ENCODE results near the gene CHI3L2.
"Not testable (repeated sequence)": the region's sequence is repeated elsewhere in the genome, so short reads cannot be mapped to it uniquely, and the experiment has no call there.

CHI3L2 gene

DNA sequence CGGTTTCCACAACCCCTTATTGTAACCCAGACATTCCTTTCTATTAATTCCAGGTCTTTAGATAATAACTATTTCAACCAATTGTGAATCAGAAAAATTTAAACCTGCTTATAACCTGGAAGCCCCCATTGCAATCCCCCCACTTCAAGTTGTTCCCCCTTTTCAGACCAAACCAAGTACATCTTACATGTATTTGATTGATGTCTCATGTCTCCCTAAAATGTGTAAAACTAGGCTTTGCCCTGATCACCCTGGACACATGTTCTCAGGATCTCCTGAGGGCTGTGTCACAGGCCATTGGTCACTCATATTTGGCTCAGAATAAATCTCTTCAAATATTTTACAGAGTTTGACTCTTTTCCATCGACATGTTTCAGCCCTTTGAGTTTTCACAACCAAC is 12.2 kb upstream of the CHI3L2 start:
- peaks cover 18% of the 10 kb centered on the region for H3K4me1 ChIP-seq (ENCODE audit: control insufficient read depth, low read depth, low read length)
- H3K4me3 ChIP-seq (ENCODE audit: low read length); H3K27me3 ChIP-seq (ENCODE audit: control insufficient read depth, insufficient read depth, low read length); H3K27ac ChIP-seq (ENCODE audit: low read length); H3K36me3 ChIP-seq (ENCODE audit: control insufficient read depth, low read depth, low read length); H3K9me3 ChIP-seq (ENCODE audit: control insufficient read depth, low read depth, low read length); H3K9ac ChIP-seq (ENCODE audit: low read length): not testable (repeated sequence)

DNA sequence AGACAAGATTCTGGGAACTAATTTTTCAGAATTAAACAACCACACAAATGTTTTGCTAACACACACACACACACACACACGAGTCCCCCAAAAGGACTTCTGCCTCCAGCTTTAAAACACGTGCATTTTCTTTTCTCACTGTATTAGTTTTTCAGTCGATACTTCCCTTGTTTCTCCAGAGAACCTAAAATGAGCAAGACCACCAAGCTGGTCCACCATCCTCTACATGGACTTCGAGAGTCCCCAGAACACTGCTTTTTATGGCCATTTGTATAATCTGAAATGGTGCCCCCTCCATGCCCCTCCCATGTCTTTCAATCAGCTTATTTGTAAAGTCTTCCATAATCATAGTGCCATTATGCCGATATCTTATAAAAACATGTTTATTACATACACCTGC is 10.8 kb upstream of the CHI3L2 start:
- Histone ChIP-seq H3K9ac (ENCODE audit: low read length) (no peak overlapping the region), H3K4me3 (ENCODE audit: low read length) (no peak overlapping the region), H3K9me3 (ENCODE audit: control insufficient read depth, low read depth, low read length) (no peaks in the 10 kb centered on the region), H3K27me3 (ENCODE audit: control insufficient read depth, insufficient read depth, low read length) (no peaks in the 10 kb centered on the region), H3K27ac (ENCODE audit: low read length) (no peak overlapping the region), H3K36me3 (ENCODE audit: control insufficient read depth, low read depth, low read length) (no peaks in the 10 kb centered on the region), H3K4me1 (ENCODE audit: control insufficient read depth, low read depth, low read length) (peaks cover 20% of the 10 kb centered on the region)

DNA sequence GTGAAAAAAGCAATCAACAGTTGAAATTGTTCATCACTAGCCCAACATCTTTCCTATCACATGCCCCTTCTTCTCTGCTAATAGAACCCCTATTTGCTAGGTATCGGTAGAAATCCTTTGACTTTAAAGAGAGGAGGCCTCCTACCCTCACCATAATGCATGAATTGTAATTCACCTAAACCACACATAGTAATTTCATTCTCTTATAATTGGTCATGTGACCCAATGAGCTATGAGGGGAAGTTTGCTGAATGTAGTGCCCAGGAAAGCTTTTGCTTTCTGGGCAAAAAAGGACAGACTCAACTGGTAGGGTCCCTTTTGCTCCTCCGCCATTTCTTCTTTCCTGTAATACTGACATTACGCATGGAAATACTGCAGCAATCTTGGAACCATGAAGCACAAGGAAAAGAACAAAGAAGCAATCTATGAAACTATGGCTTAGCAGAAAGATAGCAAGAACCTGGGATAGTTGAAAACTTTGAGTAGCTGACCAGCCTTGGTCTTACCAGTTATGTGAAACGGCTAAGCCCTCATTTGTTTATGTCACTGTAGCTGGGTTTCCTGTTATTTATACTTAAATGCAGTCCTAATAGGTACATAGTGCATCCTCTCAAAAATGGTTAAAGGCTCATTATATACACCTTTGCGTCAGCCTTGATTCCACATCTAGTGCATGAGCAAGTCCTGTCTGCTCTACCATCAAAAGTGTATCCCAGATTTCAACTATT is 10.2 kb upstream of the CHI3L2 start:
- H3K4me3 ChIP-seq (ENCODE audit: low read length): no peak overlapping the region
- H3K27ac ChIP-seq (ENCODE audit: low read length): no peak overlapping the region
- H3K4me1 ChIP-seq (ENCODE audit: control insufficient read depth, low read depth, low read length): peaks cover 20% of the 10 kb centered on the region

DNA sequence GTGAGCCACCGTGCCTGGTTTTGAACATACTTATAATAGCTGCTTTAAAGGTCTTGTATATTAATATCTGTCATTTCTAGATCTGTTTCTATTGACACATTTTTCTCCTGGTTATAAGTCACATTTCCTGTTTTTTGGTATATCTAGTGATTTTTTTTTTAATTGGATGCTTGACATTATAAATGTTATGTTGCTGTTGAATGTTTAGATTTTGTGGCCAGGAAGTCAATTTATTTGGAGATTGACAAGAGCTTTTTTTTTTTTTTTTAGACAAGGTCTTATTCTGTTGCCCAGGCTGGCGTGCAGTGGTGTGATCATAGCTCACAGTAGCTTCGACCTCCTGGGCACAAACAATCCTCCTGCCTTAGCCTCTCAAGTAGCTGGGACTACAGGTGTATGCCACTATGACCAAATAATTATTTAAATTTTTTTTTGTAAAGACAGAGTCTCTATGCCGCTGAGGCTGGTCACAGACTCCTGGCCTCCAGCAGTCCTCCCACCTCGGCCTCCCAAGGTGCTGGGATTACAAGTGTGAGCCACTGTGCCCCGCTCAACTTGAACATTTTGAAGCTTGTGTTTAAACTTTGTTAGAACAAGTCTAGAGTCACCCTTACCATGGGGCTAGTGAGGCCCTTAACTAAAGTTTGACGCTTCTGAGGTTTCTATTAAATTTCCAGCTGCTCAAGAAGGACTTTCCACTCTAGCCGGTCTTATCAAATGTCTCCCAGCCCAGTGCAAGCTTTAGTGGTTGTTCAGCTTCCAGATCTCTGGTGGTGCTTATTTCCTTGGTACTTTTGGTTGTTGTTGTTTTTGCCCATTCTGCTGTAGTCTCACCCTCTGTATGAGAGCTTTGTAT is 8.6 kb upstream of the CHI3L2 start:
- no peak overlapping the region for H3K27ac ChIP-seq (ENCODE audit: low read length)

More for the DNA sequence above, 10.2 kb upstream of the CHI3L2 start:
- Histone ChIP-seq H3K9me3 (ENCODE audit: control insufficient read depth, low read depth, low read length) (no peaks in the 10 kb centered on the region), H3K36me3 (ENCODE audit: control insufficient read depth, low read depth, low read length) (no peaks in the 10 kb centered on the region), H3K9ac (ENCODE audit: low read length) (no peak overlapping the region), H3K27me3 (ENCODE audit: control insufficient read depth, insufficient read depth, low read length) (no peaks in the 10 kb centered on the region)

DNA sequence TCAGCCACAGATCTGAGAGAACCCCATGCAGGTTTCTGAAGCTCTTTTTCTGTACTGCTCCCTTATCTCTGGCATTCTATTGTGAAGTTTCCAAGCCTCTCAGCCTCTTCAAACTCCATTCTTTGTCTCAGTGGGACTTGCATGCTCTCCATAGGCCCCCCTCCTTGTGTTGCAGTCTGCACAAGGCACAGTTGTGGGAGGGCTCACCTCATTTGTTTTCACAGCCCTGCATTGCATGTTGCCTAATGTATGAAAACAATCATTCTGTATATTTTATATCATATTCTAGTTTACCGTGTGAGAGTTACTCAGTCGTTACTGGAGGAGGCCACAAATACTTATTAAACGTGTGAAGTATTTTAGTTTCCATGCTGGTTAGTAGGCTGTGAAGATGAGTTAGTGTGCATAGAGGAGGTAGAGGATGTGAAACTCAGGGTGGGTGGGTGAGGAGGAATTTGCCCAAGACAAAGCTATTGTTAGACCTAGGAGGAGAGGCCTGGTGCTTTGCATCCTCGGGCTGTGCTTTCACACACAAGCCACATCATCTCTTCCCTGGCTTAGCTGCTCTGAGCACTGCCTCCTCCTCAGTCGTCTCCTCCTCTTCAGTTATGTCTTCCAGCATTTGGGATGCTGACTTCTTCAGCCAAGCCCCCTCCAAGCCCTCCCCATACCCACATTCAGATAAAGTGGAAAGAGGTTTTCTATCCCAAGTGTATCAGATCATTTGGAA is 7.8 kb upstream of the CHI3L2 start:
- Histone ChIP-seq H3K27me3 (ENCODE audit: control insufficient read depth, insufficient read depth, low read length) (no peaks in the 10 kb centered on the region), H3K9ac (ENCODE audit: low read length) (no peak overlapping the region), H3K36me3 (ENCODE audit: control insufficient read depth, low read depth, low read length) (no peaks in the 10 kb centered on the region), H3K9me3 (ENCODE audit: control insufficient read depth, low read depth, low read length) (no peaks in the 10 kb centered on the region), H3K4me1 (ENCODE audit: control insufficient read depth, low read depth, low read length) (peaks cover 18% of the 10 kb centered on the region), H3K27ac (ENCODE audit: low read length) (no peak overlapping the region), H3K4me3 (ENCODE audit: low read length) (no peak overlapping the region)

More for the DNA sequence above, 8.6 kb upstream of the CHI3L2 start:
- no peak overlapping the region for H3K9ac ChIP-seq (ENCODE audit: low read length)
- no peaks in the 10 kb centered on the region for H3K9me3 ChIP-seq (ENCODE audit: control insufficient read depth, low read depth, low read length)
- H3K36me3 ChIP-seq (ENCODE audit: control insufficient read depth, low read depth, low read length): no peaks in the 10 kb centered on the region
- H3K27me3 ChIP-seq (ENCODE audit: control insufficient read depth, insufficient read depth, low read length): no peaks in the 10 kb centered on the region
- no peak overlapping the region for H3K4me3 ChIP-seq (ENCODE audit: low read length)
- H3K4me1 ChIP-seq (ENCODE audit: control insufficient read depth, low read depth, low read length): peaks cover 24% of the 10 kb centered on the region

DNA sequence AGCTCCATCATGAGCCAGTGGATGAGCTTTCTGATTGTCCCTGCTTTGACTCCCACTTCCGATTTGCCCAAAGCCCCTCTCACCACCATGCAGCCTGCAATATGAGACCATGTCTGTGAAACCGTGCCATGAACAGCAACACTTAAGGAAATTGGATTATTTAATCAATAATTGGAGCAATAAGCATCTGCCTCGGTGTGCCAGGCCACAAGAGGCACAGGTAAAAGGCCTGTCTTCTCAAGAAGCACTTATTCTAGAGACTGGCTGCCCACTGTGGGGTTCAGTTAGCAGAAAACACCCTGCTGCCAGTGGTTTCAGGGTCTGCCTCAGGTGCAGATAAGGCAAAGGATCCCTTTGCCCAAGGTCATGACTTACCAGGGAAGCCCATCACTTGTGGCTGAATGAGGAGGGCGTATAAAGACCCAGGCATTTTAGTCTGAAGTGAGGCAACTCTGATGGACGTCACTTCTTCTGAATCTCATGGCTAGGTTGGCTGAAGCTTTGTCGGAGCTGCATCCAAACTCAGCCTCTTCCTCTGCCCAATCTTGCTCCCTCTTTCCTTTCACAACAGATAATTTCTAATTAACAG is 7.1 kb upstream of the CHI3L2 start:
- no peaks in the 10 kb centered on the region for H3K9me3 ChIP-seq (ENCODE audit: control insufficient read depth, low read depth, low read length)
- no peaks in the 10 kb centered on the region for H3K36me3 ChIP-seq (ENCODE audit: control insufficient read depth, low read depth, low read length)
- no peak overlapping the region for H3K9ac ChIP-seq (ENCODE audit: low read length)
- H3K27ac ChIP-seq (ENCODE audit: low read length): no peak overlapping the region
- no peak overlapping the region for H3K4me3 ChIP-seq (ENCODE audit: low read length)
- H3K27me3 ChIP-seq (ENCODE audit: control insufficient read depth, insufficient read depth, low read length): no peaks in the 10 kb centered on the region
- H3K4me1 ChIP-seq (ENCODE audit: control insufficient read depth, low read depth, low read length): peaks cover 18% of the 10 kb centered on the region

DNA sequence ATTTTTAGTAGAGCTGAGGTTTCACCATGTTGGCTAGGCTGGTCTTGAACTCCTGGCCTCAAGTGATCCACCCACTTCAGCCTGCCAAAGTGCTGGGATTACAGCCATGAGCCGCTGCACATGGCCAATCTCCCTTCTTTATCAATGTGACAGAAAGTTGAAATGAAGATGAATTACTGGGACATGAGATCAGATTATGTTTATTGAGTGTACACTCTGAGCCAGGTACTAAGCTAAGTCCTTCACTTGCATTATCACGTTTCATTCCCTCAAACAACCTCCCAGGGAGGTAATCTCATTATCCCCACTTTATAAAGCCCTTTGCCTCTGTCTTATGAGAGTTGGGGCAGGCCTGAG is 6.3 kb upstream of the CHI3L2 start:
- Histone ChIP-seq H3K27ac (ENCODE audit: low read length) (no peak overlapping the region), H3K9ac (ENCODE audit: low read length) (no peak overlapping the region), H3K9me3 (ENCODE audit: control insufficient read depth, low read depth, low read length) (no peaks in the 10 kb centered on the region), H3K36me3 (ENCODE audit: control insufficient read depth, low read depth, low read length) (no peaks in the 10 kb centered on the region), H3K4me1 (ENCODE audit: control insufficient read depth, low read depth, low read length) (peaks cover 24% of the 10 kb centered on the region), H3K4me3 (ENCODE audit: low read length) (no peak overlapping the region), H3K27me3 (ENCODE audit: control insufficient read depth, insufficient read depth, low read length) (no peaks in the 10 kb centered on the region)

DNA sequence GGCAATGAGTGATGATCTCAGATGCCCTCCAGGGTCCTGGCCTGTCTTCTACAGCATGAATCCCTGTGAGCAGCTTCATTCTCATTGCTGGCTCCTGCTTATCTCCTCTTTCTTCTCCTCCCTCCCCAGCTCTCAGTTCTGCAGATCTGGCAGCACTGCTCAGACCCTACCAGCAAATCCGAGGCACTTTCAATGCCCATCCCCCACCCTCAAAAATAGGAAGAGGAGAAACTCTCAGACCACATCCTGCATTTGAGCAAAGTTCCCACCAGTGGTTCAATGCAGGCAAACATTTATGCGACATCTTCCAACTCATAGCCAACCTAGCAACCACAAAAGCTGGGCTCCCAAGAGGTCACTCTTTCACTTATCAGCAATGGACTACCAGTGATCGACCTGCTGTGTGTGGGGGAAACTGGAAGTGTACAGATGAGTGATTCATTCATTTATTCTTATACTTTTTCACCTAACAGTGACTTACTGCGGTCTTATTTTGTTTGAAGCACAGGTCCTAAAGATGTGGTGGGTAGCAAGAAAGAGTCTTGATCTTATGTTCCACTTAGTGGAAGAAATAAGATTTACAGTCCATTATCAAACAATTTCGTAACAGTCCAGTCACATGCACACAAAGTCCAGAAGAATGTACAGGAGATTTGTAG is 5.8 kb upstream of the CHI3L2 start:
- Histone ChIP-seq H3K27ac (ENCODE audit: low read length) (no peak overlapping the region), H3K4me3 (ENCODE audit: low read length) (no peak overlapping the region), H3K9me3 (ENCODE audit: control insufficient read depth, low read depth, low read length) (no peaks in the 10 kb centered on the region), H3K9ac (ENCODE audit: low read length) (no peak overlapping the region), H3K27me3 (ENCODE audit: control insufficient read depth, insufficient read depth, low read length) (no peaks in the 10 kb centered on the region), H3K36me3 (ENCODE audit: control insufficient read depth, low read depth, low read length) (no peaks in the 10 kb centered on the region), H3K4me1 (ENCODE audit: control insufficient read depth, low read depth, low read length) (peaks cover 24% of the 10 kb centered on the region)

DNA sequence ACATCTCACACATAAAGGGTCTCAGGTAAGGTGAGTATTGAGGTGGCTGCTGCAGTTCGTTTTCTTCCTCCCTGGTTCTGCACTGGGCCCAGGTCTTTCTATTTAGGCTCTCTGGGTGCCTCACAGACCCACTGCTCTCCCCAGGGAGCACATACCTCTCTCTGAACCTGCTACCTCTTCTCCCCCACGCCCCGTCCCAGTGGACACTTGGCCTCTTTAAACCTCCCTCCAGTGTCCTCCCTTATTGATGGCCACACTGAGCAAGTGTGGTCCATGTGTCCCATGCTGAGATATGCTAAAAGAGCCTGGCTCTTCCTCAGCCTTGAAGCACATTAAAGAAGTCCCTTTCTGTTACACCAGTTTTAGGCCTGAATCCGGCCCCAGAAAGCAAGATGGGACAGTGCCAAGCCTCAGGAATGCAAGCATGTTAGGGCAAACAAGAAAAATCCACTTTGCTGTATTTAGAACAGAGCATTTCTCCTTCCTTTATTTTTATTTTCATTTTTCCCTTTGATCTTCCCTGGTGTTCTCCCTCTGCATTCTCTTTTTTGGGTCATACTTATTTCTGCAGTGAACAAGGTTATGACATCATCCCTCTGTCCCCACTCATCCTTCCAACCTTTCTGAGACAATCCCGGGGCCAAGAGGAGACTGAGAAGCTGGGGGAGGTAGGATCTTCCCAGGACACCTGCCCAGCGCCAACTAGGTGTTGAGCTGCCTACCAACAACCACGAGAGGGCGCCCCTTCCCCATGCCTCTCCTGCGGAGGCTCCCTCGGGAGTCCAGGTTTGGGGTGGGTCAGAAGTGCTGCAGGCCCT is 5.0 kb upstream of the CHI3L2 start:
- Histone ChIP-seq H3K4me1 (ENCODE audit: control insufficient read depth, low read depth, low read length) (peaks cover 24% of the 10 kb centered on the region), H3K4me3 (ENCODE audit: low read length) (no peak overlapping the region), H3K9me3 (ENCODE audit: control insufficient read depth, low read depth, low read length) (no peaks in the 10 kb centered on the region), H3K27ac (ENCODE audit: low read length) (no peak overlapping the region), H3K36me3 (ENCODE audit: control insufficient read depth, low read depth, low read length) (no peaks in the 10 kb centered on the region), H3K9ac (ENCODE audit: low read length) (no peak overlapping the region), H3K27me3 (ENCODE audit: control insufficient read depth, insufficient read depth, low read length) (no peaks in the 10 kb centered on the region)

DNA sequence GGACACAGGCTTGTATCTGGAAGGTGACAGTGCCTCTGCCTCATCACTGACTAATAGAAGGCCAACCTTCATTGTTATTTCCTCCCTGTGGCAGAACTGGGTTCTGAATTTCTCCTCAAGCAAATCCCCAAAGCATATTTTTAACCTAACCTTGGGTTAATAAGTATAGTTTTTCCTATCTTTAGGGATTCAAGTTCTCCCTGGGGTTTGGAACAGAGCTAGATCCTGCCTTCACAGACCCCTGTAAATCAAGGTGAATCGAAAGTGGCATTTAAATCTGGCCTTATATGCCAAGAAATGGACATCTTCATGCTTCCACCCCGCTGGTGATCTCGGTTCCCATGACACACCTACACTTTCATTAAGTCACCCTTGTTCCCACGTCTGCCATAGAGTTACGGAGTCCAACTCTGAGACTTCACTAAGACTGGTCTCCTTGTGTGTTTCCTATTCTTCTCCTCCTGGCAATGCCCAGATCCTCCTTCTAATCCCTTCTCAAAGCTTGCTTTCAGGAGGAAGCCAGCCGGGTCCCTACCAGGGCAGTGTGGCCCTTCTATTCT is 4.3 kb upstream of the CHI3L2 start:
- Histone ChIP-seq H3K9me3 (ENCODE audit: control insufficient read depth, low read depth, low read length) (no peaks in the 10 kb centered on the region), H3K9ac (ENCODE audit: low read length) (no peak overlapping the region), H3K27ac (ENCODE audit: low read length) (no peak overlapping the region)

More for the DNA sequence above, 4.3 kb upstream of the CHI3L2 start:
- Histone ChIP-seq H3K4me3 (ENCODE audit: low read length) (no peak overlapping the region), H3K4me1 (ENCODE audit: control insufficient read depth, low read depth, low read length) (peaks cover 24% of the 10 kb centered on the region), H3K27me3 (ENCODE audit: control insufficient read depth, insufficient read depth, low read length) (no peaks in the 10 kb centered on the region), H3K36me3 (ENCODE audit: control insufficient read depth, low read depth, low read length) (no peaks in the 10 kb centered on the region)
